HCT116 (cell line): ENCODE data around the gene LAMTOR4. TPM values are rescaled to one million over a fixed set of nuclear protein-coding genes. Genes with fewer than 3 reads are reported as not detected.

Experiments used
- ATAC-seq: fragments of 200-7000 bp; cut with Tn5 transposase; 2 replicates; pipeline ENCODE4 v1.9.1; 2020; ENCODE audit warnings: mild to moderate bottlenecking, moderate library complexity
- BruUV-seq: library from RNA; stranded (reverse); fragments of 400-500 nt; replicated peaks from 2 replicates; lab custom pipeline; 2021; lab: Mats Ljungman, UMichigan
- CTCF ChIA-PET: fragments of 300-600 bp; sonication (Branson Sonifier 250); formaldehyde crosslinking; loops from one replicate; lab custom pipeline; 2021; ENCODE audit warnings: antibody characterized with exemption; lab: Charles Lee
- POLR2A ChIA-PET: fragments of 300-600, 350-600 bp; sonication (Branson Sonifier 250); formaldehyde crosslinking; loops from one replicate; lab custom pipeline; 2021; ENCODE audit warnings: antibody characterized with exemption; lab: Charles Lee
- RAD21 ChIA-PET, 2 experiments: fragments of 300-600 bp; sonication (Branson Sonifier 250); formaldehyde crosslinking; loops; one replicate each; lab custom pipeline; 2023; ENCODE audit warnings: low total read pairs in 2 of 2; ENCODE audit not compliant: uncharacterized antibody in 2 of 2, unreplicated experiment in 2 of 2, low non-redundant PET in 1 of 2; lab: Charles Lee
- DNase-seq: peaks from one replicate; pipeline ENCODE4 v3.0.0-alpha.2; 2010; ENCODE audit warnings: low read depth, low spot score
- H2AFZ ChIP-seq: fragments of 200-600 bp; shearing (Covaris generic), sonication (generic); 2 replicates; pipeline ENCODE4 v1.6.1; 2017; ENCODE audit warnings: low read depth, mixed run types, mixed read lengths, antibody characterized with exemption, low read length; ENCODE audit not compliant: poor library complexity, severe bottlenecking
- H3K27ac ChIP-seq: 2 replicates; pipeline ENCODE4 v1.5.1; 2012; ENCODE audit warnings: low read depth, low read length
- H3K27me3 ChIP-seq: fragments of 200-600 bp; sonication (generic); 2 replicates; pipeline ENCODE4 v1.6.1; 2016; ENCODE audit warnings: mixed run types, low read length, mixed read lengths; ENCODE audit not compliant: insufficient read depth
- H3K36me3 ChIP-seq, 2 experiments: fragments of 200-500 bp in 1 of 2; fragments of 200-600 bp in 1 of 2; sonication (Bioruptor generic) in 1 of 2; sonication (generic) in 1 of 2; 2 replicates each; pipeline versions ENCODE4 v1.5.1 to v1.6.1; 2014 to 2016; ENCODE audit warnings: low read length in 2 of 2, inconsistent platforms in 1 of 2, mixed read lengths in 1 of 2, mixed run types in 1 of 2; ENCODE audit not compliant: insufficient read depth in 2 of 2, control insufficient read depth in 1 of 2
- H3K4me1 ChIP-seq, 2 experiments: fragments of 200-600 bp in 1 of 2; sonication (generic) in 1 of 2; 2 replicates each; pipeline versions ENCODE4 v1.5.1 to v1.6.1; 2012 to 2017; ENCODE audit warnings: low read length in 2 of 2, inconsistent platforms in 1 of 2, mild to moderate bottlenecking in 1 of 2, mixed read lengths in 1 of 2, mixed run types in 1 of 2, moderate library complexity in 1 of 2; ENCODE audit not compliant: insufficient read depth in 2 of 2, control insufficient read depth in 1 of 2
- H3K4me2 ChIP-seq: fragments of 200-600 bp; sonication (generic); 2 replicates; pipeline ENCODE4 v1.6.1; 2017; ENCODE audit warnings: mixed run types, low read length, mixed read lengths
- H3K4me3 ChIP-seq, 2 experiments: fragments of 200-600 bp in 1 of 2; sonication (generic) in 1 of 2; replicated peaks in 1 of 2; 2 replicates each; pipeline ENCODE4 v1.5.1; 2011 to 2016; ENCODE audit warnings: low read length in 2 of 2, control low read depth in 1 of 2, low read depth in 1 of 2, mild to moderate bottlenecking in 1 of 2, mixed read lengths in 1 of 2, mixed run types in 1 of 2
- H3K79me2 ChIP-seq: fragments of 200-600 bp; sonication (generic); 2 replicates; pipeline ENCODE4 v1.6.1; 2017; ENCODE audit warnings: mild to moderate bottlenecking, mixed run types, low read length, moderate library complexity, mixed read lengths; ENCODE audit not compliant: insufficient read depth
- H3K9ac ChIP-seq: fragments of 200-600 bp; sonication (generic); 2 replicates; pipeline ENCODE4 v1.6.1; 2016; ENCODE audit warnings: low read length, mixed read lengths
- H3K9me2 ChIP-seq: fragments of 200-600 bp; sonication (generic), shearing (Covaris generic); 2 replicates; pipeline ENCODE4 v1.6.1; 2017; ENCODE audit warnings: mixed run types, mild to moderate bottlenecking, moderate library complexity; ENCODE audit not compliant: insufficient read depth
- H3K9me3 ChIP-seq, 2 experiments: fragments of 200-500 bp in 1 of 2; fragments of 200-600 bp in 1 of 2; sonication (Bioruptor generic) in 1 of 2; sonication (generic) in 1 of 2; 2 replicates each; pipeline ENCODE4 v1.6.1; 2014 to 2017; ENCODE audit warnings: low read length in 2 of 2, mixed read lengths in 2 of 2, inconsistent platforms in 1 of 2, low read depth in 1 of 2, mild to moderate bottlenecking in 1 of 2, mixed run types in 1 of 2, moderate library complexity in 1 of 2; ENCODE audit not compliant: control insufficient read depth in 1 of 2, insufficient read depth in 1 of 2
- H4K20me1 ChIP-seq: fragments of 200-600 bp; sonication (generic), shearing (Covaris generic); 2 replicates; pipeline ENCODE4 v1.6.1; 2017; ENCODE audit warnings: mixed run types, mild to moderate bottlenecking, moderate library complexity; ENCODE audit not compliant: insufficient read depth
- CBX3 ChIP-seq: IDR thresholded peaks from 2 replicates; pipeline ENCODE4 v1.6.1; 2012; ENCODE audit warnings: low read depth
- EGR1 ChIP-seq: IDR thresholded peaks from 2 replicates; pipeline ENCODE4 v1.6.1; 2012; ENCODE audit warnings: low read depth
- ELF1 ChIP-seq: IDR thresholded peaks from 2 replicates; pipeline ENCODE4 v1.6.1; 2012; ENCODE audit warnings: low read depth, borderline replicate concordance
- EZH2 ChIP-seq: fragments of 200-600 bp; sonication (generic); IDR thresholded peaks from 2 replicates; pipeline ENCODE4 v1.6.1; 2017; ENCODE audit warnings: antibody characterized with exemption, mixed run types
- FOSL1 ChIP-seq: IDR thresholded peaks from 2 replicates; pipeline ENCODE4 v1.6.1; 2012; ENCODE audit warnings: low read depth
- POLR2AphosphoS5 ChIP-seq: IDR thresholded peaks from 2 replicates; pipeline ENCODE4 v1.6.1; 2011; ENCODE audit warnings: mild to moderate bottlenecking, low read depth, low read length, moderate library complexity
- RAD21 ChIP-seq: IDR thresholded peaks from 2 replicates; pipeline ENCODE4 v1.6.1; 2012; ENCODE audit warnings: low read depth, mild to moderate bottlenecking
- REST ChIP-seq: IDR thresholded peaks from 2 replicates; pipeline ENCODE4 v1.6.1; 2012; ENCODE audit warnings: low read depth
- SP1 ChIP-seq: IDR thresholded peaks from 2 replicates; pipeline ENCODE4 v1.6.1; 2012; ENCODE audit warnings: low read depth
- SRF ChIP-seq: IDR thresholded peaks from 2 replicates; pipeline ENCODE4 v1.6.1; 2012; ENCODE audit warnings: low read depth
- ZFX ChIP-seq: fragments of 450-650 bp; IDR thresholded peaks from 2 replicates; pipeline ENCODE4 v1.6.1; 2017
- intact Hi-C: fragments of 100-400 bp; cut with micrococcal nuclease; formaldehyde crosslinking; loops from 2 replicates; pipeline ENCODE4 v1.10.0; 2022
- total RNA-seq: library from RNA; stranded (reverse); gene quantifications from one replicate; pipeline ENCODE4 v1.2.1, GENCODE V29; 2021; ENCODE audit not compliant: unreplicated experiment

LAMTOR4 gene
- total RNA-seq, 1 experiment from 2014 or later = 152 TPM

DNA sequence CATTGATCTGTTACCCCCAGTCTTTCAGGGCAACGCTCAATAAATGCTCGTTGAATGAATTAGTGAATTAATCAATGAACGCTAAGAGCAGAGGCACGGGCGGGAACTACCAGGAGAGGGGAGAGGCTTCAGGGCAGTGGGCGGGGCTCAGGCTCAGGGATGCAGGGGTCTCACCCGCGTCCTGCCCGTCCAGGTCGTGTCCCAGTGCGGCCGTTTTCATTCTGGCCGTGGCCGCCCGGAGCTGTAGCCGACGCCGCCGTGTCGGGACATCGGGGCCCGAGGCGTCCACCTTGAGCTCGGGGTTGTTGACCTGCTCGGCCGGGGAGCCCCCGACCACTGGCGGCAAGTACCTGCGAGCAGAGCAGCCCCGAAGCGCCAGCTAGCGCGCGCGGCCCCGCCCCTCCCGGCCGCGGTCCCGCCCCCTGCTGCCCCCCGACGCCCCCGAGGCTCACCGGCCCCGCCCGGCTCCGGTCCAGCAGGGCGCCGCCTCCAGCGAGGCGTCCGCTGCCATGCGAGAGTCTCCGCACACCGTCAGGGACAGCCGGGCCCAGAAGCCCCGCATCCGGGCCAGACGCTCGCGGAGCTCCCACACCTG, 22.5 kb downstream of the LAMTOR4 start:
- Histone ChIP-seq H2AFZ (no peak overlapping the region), H3K79me2 (no peaks in the 10 kb centered on the region), H3K36me3 (no peaks in the 10 kb centered on the region), H3K9ac (no peak overlapping the region), H3K4me2 (no peak overlapping the region)
- intact Hi-C loops = no loop called here
- ATAC-seq = no peak
- no peak for TF ChIP-seq POLR2AphosphoS5
- TF ChIP-seq SRF = no peak
- TF ChIP-seq SP1 = no peak
- no peak for TF ChIP-seq FOSL1
- no peak for TF ChIP-seq REST
- TF ChIP-seq ZFX = no peak
- TF ChIP-seq, all 23 proteins: peak for 0
- H4K20me1 ChIP-seq = no peaks in the 10 kb centered on the region
- ChIA-PET CTCF (no interaction called here), POLR2A (no interaction called here), RAD21 (no interaction called here)
- H3K27me3 ChIP-seq = no peaks in the 10 kb centered on the region
- H3K9me2 ChIP-seq = no peaks in the 10 kb centered on the region
- no peak for DNase-seq
- H3K27ac ChIP-seq = no peak overlapping the region
- no peaks in the 10 kb centered on the region for H3K9me3 ChIP-seq
- H3K4me3 ChIP-seq = no peak overlapping the region
- no TSS peak for BruUV-seq
- H3K4me1 ChIP-seq = peaks cover 0 to 6% of the 10 kb centered on the region in 2 experiments; a peak in 1 of 4 replicates

DNA sequence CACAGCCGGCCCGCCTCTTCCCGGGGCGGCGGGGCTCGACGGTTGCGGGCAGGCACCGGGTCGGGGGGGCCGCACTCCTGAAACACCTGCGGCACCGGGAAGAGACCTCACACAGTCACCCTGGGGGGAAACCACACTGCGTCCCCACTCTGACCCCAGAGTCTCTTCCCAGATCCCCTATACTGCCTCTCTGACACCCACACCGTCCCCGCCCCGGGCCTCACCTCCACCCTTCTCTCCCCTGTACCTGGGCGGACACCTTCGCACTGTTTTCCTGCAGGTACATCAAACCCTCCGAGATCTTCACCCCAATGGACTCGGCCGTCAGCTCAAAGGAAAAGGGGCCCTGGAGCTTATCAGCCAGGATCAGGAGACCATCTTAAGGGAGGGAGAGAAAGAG, 23.1 kb downstream of the LAMTOR4 start:
- RAD21 ChIA-PET = no interaction called here

More for the DNA sequence above, 23.1 kb downstream of the LAMTOR4 start:
- Histone ChIP-seq H4K20me1 (no peaks in the 10 kb centered on the region), H3K36me3 (no peaks in the 10 kb centered on the region), H3K9me3 (no peaks in the 10 kb centered on the region), H3K79me2 (no peaks in the 10 kb centered on the region), H3K4me2 (no peak overlapping the region), H3K4me1 (peaks cover 3 to 11% of the 10 kb centered on the region in 2 experiments; a peak in 2 of 4 replicates), H3K9ac (no peak overlapping the region), H3K9me2 (no peaks in the 10 kb centered on the region), H3K4me3 (no peak overlapping the region), H3K27me3 (no peaks in the 10 kb centered on the region), H2AFZ (no peak overlapping the region), H3K27ac (no peak overlapping the region)
- ChIA-PET CTCF (no interaction called here), POLR2A (no interaction called here)
- ATAC-seq (no peak), DNase-seq (no peak)
- TF ChIP-seq ZFX (no peak), ELF1 (no peak), POLR2AphosphoS5 (no peak), RAD21 (no peak), EGR1 (no peak), SRF (no peak), EZH2 (no peak), CBX3 (no peak)
- BruUV-seq = no TSS peak
- intact Hi-C loops = no loop called here
